Duodenal mucosa (tissue), 2 donors: ENCODE measurements around the gene LRRFIP1.
"Not testable (repeated sequence)": the region's sequence is repeated elsewhere in the genome, so short reads cannot be mapped to it uniquely, and the experiment has no call there.

Experiments
- H3K27ac ChIP-seq: one replicate; pipeline ENCODE4 v1.7.0; 2013; ENCODE audit warnings: low read depth, low read length
- H3K27me3 ChIP-seq, 2 donors: one replicate each; pipeline ENCODE4 v1.7.0; 2013; ENCODE audit warnings: low read length in 2 of 2, control low read depth in 1 of 2; ENCODE audit not compliant: insufficient read depth in 2 of 2, control insufficient read depth in 1 of 2
- H3K36me3 ChIP-seq, 2 donors: one replicate each; pipeline ENCODE4 v1.7.0; 2013; ENCODE audit warnings: low read length in 2 of 2, control low read depth in 1 of 2; ENCODE audit not compliant: insufficient read depth in 2 of 2, control insufficient read depth in 1 of 2
- H3K4me1 ChIP-seq, 2 donors: one replicate each; pipeline ENCODE4 v1.7.0; 2013; ENCODE audit warnings: low read length in 2 of 2, control low read depth in 1 of 2; ENCODE audit not compliant: insufficient read depth in 2 of 2, control insufficient read depth in 1 of 2
- H3K4me3 ChIP-seq, 2 donors: one replicate each; pipeline ENCODE4 v1.7.0; 2013; ENCODE audit warnings: low read length in 2 of 2, low read depth in 1 of 2
- H3K9ac ChIP-seq, 2 donors: one replicate each; pipeline ENCODE4 v1.7.0; 2013; ENCODE audit warnings: low read length in 2 of 2, low read depth in 1 of 2
- H3K9me3 ChIP-seq, 2 donors: one replicate each; pipeline ENCODE4 v1.7.0; 2013; ENCODE audit warnings: low read length in 2 of 2, control low read depth in 1 of 2; ENCODE audit not compliant: control insufficient read depth in 1 of 2

LRRFIP1 gene

DNA sequence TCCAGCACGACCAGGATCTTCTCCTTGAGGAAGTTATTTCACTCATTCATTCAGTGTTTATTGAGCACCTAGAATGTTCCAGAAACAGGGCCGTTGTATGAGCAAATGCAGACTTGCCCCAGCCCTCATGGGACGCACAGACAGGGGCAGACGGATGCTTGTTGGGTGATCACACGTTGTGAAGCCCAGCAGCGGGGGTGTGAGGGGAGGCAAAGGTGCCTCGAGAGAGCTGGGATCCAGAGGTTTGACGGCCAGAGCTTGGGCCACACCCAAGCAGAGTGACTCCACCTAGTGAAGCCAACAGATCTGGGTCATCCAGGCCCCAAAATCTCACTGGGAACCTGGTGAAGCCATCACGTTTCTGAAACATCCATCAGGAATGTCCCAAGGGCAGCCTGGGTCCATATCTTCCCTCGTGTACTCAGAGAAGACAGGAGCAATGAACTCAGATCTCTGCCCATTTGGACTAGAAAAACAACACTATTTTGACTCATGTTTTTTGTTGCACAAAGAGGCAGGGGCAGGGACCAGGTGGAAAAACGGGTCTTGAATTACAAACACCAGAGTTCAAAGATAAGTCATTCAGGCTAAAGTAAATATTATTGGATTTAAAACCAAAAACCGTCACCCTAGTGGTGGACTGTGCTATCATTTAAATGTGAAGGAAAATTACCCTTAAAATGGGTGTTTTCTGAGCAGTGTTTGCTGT is 116.3 kb downstream of the LRRFIP1 start:
- H3K27ac ChIP-seq: no peak overlapping the region
- H3K9ac ChIP-seq: no peak overlapping the region
- peaks cover 14 to 23% of the 10 kb centered on the region in 2 donors for H3K36me3 ChIP-seq
- no peaks in the 10 kb centered on the region for H3K27me3 ChIP-seq
- peaks cover 27 to 37% of the 10 kb centered on the region in 2 donors for H3K4me1 ChIP-seq
- no peak overlapping the region for H3K4me3 ChIP-seq
- H3K9me3 ChIP-seq: no peaks in the 10 kb centered on the region

- H3K4me3 ChIP-seq: no peak overlapping the region
- no peak overlapping the region for H3K27ac ChIP-seq
- H3K9ac ChIP-seq: no peak overlapping the region
- H3K4me1 ChIP-seq: peaks cover 27 to 37% of the 10 kb centered on the region in 2 donors
- no peaks in the 10 kb centered on the region for H3K9me3 ChIP-seq
- H3K36me3 ChIP-seq: peaks cover 16 to 29% of the 10 kb centered on the region in 2 donors
- H3K27me3 ChIP-seq: no peaks in the 10 kb centered on the region
These were observed 116.9 kb downstream of the LRRFIP1 start for GRCh38 chr2:237744270-237744612.

GRCh38 chr2:237744613-237745249 is 117.3 kb downstream of the LRRFIP1 start:
- Histone ChIP-seq H3K27me3 (no peaks in the 10 kb centered on the region), H3K27ac (no peak overlapping the region), H3K36me3 (peaks cover 20 to 34% of the 10 kb centered on the region in 2 donors), H3K4me1 (peaks cover 27 to 37% of the 10 kb centered on the region in 2 donors), H3K9me3 (no peaks in the 10 kb centered on the region), H3K4me3 (no peak overlapping the region), H3K9ac (peak overlapping the region in 1 of 2 donors; percentile 41)

- Histone ChIP-seq H3K4me1 (peaks cover 27 to 37% of the 10 kb centered on the region in 2 donors), H3K36me3 (peaks cover 20 to 37% of the 10 kb centered on the region in 2 donors), H3K9me3 (no peaks in the 10 kb centered on the region), H3K27me3 (no peaks in the 10 kb centered on the region), H3K4me3 (no peak overlapping the region), H3K27ac (no peak overlapping the region), H3K9ac (no peak overlapping the region)
These were observed 117.8 kb downstream of the LRRFIP1 start for GRCh38 chr2:237745250-237745613.

GRCh38 chr2:237746302-237747080 is 119.1 kb downstream of the LRRFIP1 start:
- no peaks in the 10 kb centered on the region for H3K27me3 ChIP-seq
- H3K9me3 ChIP-seq: no peaks in the 10 kb centered on the region
- H3K9ac ChIP-seq: no peak overlapping the region
- H3K4me3 ChIP-seq: no peak overlapping the region
- peaks cover 21 to 43% of the 10 kb centered on the region in 2 donors for H3K36me3 ChIP-seq
- no peak overlapping the region for H3K27ac ChIP-seq
- H3K4me1 ChIP-seq: peaks cover 27 to 30% of the 10 kb centered on the region in 2 donors

DNA sequence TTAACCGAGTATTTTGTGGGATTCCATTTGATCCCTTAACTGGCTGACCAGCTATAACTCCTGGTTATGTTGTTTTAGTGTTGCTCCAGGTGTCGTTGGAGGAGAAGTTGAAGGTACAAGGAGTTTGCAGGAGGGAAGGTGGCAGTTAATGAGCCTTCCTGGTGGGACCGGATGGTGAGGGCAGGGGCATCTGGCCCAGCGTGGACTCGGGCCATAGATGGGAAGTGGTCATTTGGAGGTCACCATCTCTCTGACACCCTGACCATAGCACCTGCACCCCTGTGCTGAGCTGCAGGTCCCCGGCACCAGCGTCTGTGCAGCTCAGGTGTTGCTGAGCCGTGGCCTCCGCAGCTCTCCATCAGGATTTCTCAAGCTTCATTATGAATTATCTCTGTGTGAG is 119.8 kb downstream of the LRRFIP1 start:
- no peak overlapping the region for H3K9ac ChIP-seq
- peaks cover 25% of the 10 kb centered on the region in 2 donors for H3K4me1 ChIP-seq
- no peaks in the 10 kb centered on the region for H3K9me3 ChIP-seq
- peaks cover 26 to 48% of the 10 kb centered on the region in 2 donors for H3K36me3 ChIP-seq
- H3K27ac ChIP-seq: no peak overlapping the region
- H3K27me3 ChIP-seq: no peaks in the 10 kb centered on the region
- H3K4me3 ChIP-seq: no peak overlapping the region

DNA sequence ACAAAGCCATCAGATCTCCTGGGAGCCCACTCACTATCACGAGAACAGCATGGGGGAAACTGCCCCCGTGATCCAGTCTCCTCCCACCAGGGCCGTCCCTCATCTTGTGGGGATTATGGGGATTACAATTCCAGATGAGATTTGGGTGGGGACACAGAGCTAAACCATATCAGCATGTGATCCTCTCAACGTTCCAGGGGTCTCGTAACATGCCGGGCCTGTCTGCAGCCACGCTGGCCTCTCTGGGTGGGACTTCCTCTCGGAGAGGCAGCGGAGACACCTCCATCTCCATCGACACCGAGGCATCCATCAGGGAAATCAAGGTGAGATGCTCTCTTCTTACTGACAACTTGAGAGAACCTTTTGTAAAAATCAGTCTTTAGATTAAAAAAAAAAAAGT is 121.6 kb downstream of the LRRFIP1 start:
- no peaks in the 10 kb centered on the region for H3K9me3 ChIP-seq
- H3K27ac ChIP-seq: no peak overlapping the region
- no peak overlapping the region for H3K9ac ChIP-seq
- H3K4me1 ChIP-seq: peaks cover 9% of the 10 kb centered on the region in 2 donors
- H3K4me3 ChIP-seq: no peak overlapping the region
- H3K36me3 ChIP-seq: peaks cover 35 to 66% of the 10 kb centered on the region in 2 donors
- H3K27me3 ChIP-seq: no peaks in the 10 kb centered on the region

DNA sequence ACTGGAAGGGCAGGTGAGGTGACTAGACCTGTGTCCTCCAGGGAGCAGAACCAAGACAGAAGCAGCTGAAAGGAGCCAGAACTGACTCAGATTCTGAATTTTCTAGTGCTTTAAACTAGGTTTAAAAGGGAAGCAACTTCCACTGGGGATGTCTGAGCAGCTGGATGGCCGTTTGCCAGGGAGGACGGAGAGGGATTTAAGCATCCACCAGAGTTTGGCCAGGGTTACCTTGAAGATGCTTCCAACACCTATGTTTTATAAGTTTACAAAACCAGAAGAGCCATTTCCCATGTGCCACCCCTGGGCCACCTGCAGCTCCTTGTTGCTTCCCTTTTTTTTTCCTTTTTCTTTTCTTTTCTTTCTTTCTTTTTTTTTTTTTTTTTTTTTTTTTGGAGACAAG is 122.6 kb downstream of the LRRFIP1 start:
- Histone ChIP-seq H3K4me3 (no peak overlapping the region), H3K36me3 (peaks cover 41 to 75% of the 10 kb centered on the region in 2 donors), H3K9me3 (no peaks in the 10 kb centered on the region), H3K27me3 (no peaks in the 10 kb centered on the region), H3K4me1 (peaks cover 0 to under 1% of the 10 kb centered on the region in 2 donors), H3K9ac (no peak overlapping the region), H3K27ac (no peak overlapping the region)

- H3K9ac ChIP-seq, H3K4me3 ChIP-seq, H3K27me3 ChIP-seq, H3K27ac ChIP-seq, H3K4me1 ChIP-seq, H3K9me3 ChIP-seq: not testable (repeated sequence)
- peaks cover 44 to 80% of the 10 kb centered on the region in 2 donors for H3K36me3 ChIP-seq
These were observed 123.1 kb downstream of the LRRFIP1 start for GRCh38 chr2:237750441-237750840.

- Histone ChIP-seq H3K4me1 (no peaks in the 10 kb centered on the region), H3K36me3 (peaks cover 47 to 86% of the 10 kb centered on the region in 2 donors), H3K4me3 (no peak overlapping the region), H3K27me3 (no peaks in the 10 kb centered on the region), H3K27ac (no peak overlapping the region), H3K9ac (no peak overlapping the region), H3K9me3 (no peaks in the 10 kb centered on the region)
These were observed 125.4 kb downstream of the LRRFIP1 start for GRCh38 chr2:237752761-237753165.
